NCI-H748 (cell line): Measurements from ENCODE around the gene RANBP1.
"Not testable (repeated sequence)": the region's sequence is repeated elsewhere in the genome, so short reads cannot be mapped to it uniquely, and the experiment has no call there.

Experiments
- DNase-seq: peaks from one replicate; lab custom pipeline; 2025; ENCODE audit not compliant: unreplicated experiment; lab: John Stamatoyannopoulos, UW

The RANBP1 gene

GRCh38 chr22:20149257-20150250 lies 33.6 kb downstream of the RANBP1 start:
- no peak for DNase-seq

- DNase-seq = no peak
These were observed 34.7 kb downstream of the RANBP1 start, which contains the start of gene CCDC188 for GRCh38 chr22:20150381-20151275. Gene CCDC188, minus strand, starts transcription at chr22:20151055. Its CDS starts 69 bp downstream, at chr22:20150986.

GRCh38 chr22:20151276-20151588 lies 35.3 kb downstream of the RANBP1 start:
- DNase-seq = no peak

DNA sequence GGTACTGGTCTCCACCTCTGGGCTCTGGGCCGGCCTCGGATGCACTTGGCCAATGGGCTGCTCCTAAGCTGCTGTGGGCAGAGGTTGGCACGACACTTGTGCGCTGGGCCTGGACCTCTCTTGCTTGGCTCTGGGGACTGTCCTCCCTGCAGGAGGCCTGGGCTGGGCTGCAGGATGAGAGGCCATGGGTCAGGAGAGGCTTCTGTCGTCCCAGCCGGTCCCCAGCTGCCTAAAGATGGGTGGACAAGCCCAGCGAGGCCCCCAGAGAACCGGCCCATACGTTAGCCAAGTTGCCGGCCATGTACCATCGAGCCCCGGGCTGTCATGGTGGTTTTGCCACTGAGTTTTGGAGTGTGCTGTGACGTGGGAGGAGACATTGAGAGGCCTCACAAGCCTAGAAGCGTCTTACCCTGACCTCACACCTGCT lies 36.6 kb downstream of the RANBP1 start:
- no peak for DNase-seq

GRCh38 chr22:20153945-20154344 lies 38.0 kb downstream of the RANBP1 start:
- no peak for DNase-seq

GRCh38 chr22:20154602-20155187 lies 38.8 kb downstream of the RANBP1 start:
- peak; percentile 44 for DNase-seq

DNA sequence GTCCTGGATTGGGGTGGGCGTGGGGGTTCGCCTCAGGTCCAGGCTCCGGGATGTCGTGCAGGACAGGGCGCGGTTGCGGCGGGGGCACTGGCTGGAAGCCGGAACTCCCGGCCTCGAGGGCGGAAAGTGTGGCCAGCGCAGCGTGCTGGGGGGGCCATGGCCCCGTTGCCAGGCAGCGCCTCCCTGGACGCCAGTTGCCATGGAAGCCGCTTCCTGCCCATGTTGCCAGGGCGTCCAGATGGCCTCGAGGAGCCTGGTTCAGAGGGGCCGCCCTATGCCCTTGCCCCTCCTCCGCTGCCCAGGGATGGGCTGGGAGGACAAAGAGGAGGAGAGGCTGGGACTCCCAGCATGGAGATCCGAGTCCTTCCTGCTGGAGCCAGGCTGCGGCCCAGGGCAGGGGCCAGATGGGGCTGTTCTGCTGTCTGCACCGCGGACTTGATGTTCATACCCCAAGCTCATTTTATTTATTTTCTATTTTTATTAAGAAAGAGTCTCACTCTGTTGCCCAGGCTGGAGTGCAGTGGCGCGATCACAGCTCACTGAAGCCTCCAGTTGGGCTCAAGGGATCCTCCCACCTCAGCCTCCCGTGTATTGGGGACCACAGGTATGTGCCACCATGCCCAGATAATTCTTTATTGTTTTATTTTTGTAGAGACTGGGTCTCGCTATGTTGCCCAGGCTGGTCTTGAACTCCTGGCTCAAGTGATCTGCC lies 39.6 kb downstream of the RANBP1 start:
- DNase-seq = peak; percentile 96

DNA sequence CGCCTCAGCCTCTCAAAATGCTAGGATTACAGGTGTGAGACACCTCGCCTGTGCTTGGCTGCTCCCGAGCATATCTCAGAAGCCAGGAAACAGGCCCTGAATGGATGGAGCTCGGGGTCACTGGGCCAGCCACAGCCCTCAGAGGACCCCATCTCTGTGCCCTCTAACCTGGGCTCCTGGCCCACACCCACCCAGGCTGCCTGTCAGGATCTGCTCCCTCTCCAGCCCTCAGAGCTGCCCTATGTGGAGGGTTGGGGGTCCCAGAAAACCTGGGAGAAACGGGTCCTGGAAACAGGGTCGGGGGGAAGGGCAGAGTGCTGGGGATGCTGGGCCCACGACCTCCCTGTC lies 40.1 kb downstream of the RANBP1 start:
- DNase-seq = no peak

DNA sequence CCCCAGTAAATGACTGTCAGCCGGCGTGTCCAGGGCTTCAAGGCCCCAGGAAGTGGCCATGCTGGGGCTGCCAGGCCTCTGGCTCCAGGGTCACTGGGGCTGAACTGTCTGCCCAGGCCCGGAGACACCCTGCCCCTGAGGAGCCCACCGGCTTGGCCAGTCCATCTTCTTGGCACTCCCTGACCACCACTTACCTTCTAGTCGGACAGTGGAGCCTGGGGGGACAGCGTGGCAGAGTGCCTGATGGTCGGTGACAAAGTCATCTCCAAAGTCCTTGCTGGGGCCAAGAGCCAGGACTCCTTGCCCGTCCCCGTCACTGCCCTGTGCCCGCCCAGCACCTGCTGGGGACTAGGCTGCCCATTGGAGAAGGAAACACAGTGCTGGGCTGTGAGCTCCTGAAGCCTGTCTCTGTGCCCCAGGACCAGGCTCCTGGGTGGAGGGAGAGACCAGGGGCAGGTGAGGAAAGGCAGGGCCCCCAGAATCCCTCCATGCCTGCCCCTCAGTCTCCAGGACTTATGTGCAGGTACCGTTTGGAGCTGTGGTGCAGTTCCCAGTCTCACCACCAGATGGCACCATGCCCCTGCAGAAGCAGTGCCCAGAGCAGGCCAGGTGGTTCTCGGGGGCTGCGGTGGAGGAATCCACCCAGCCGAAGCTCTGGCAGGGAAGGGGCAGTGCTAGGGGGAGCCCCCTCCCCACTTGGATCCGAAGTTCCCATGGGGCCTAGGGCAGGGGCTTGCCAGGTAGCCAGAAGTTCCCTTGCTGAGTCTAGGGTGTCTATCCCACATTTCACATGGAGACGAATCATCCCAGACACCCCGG lies 40.9 kb downstream of the RANBP1 start:
- peak; percentile 61 for DNase-seq

- no peak for DNase-seq
These were observed 41.7 kb downstream of the RANBP1 start for GRCh38 chr22:20157430-20158183.

GRCh38 chr22:20158391-20159036 lies 42.6 kb downstream of the RANBP1 start:
- DNase-seq = no peak

- no peak for DNase-seq
These were observed 43.2 kb downstream of the RANBP1 start for GRCh38 chr22:20159076-20159475.

- not testable (repeated sequence) for DNase-seq
These were observed 43.6 kb downstream of the RANBP1 start for GRCh38 chr22:20159531-20159930.

GRCh38 chr22:20160041-20160440 lies 44.1 kb downstream of the RANBP1 start:
- no peak for DNase-seq

DNA sequence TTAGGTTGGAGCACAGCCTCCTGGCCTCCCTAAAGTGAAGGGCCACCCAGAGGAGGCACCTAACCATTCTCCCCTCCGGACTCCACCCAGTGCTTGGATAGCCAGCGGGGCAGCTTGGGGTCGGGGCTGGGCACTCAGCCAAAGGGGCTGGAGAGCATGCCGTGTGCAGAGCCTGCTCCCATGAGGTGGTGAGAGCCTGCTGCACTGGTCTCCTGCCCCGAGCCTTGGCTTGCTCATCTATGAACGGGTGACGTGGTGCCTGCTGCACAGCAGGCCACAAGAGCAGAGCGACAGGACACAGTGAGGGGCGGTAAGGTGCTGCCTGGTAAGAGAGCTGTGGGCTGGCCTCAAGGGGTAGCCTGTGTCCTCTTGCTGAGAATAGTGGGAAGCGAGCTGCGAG lies 49.0 kb downstream of the RANBP1 start:
- DNase-seq = no peak

- no peak for DNase-seq
These were observed 49.5 kb downstream of the RANBP1 start for GRCh38 chr22:20165421-20165820.

DNA sequence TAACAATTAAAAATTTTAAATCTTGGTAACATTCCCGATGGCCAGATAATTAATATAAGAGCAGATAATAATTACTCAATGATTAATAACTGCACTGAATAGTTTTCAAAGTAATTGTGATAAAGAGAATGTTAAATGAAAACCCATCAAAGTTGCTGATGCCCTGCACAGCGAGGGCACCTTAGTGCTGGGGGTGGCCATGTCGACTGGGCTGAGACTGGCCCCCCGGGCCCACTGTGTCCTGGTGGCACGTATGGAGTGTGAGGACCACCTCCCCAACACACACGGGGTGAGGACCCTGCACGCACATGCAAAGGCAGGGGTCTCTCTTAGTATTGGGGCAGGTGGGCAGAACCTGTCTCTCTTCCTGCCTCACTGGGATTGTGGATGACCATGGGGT lies 50.0 kb downstream of the RANBP1 start:
- DNase-seq = no peak

DNA sequence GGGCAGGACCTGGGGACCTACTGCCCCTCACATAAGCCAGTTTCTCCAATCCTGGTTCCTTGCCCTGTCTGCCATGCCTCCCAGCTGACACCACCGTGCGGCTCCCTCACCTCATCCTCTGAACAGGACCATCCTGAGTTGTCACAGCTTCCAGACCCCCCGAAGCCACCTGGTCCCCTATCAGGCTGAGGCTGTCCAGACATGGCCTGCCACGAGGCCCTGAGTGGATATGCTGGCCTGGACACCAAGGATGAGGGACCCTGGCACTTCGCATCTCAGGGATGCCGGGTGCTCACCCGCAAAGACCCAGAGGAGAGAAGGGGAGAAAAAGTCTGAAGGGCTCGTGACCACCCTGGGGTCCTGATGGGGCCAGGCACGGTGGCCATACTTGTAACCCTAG lies 50.8 kb downstream of the RANBP1 start:
- no peak for DNase-seq
